ENCODE data around the gene KRTAP4-9. TPM values are rescaled to one million over a fixed set of nuclear protein-coding genes. Genes with fewer than 3 reads are reported as not detected.

The KRTAP4-9 gene
- total RNA-seq, 1 donor from 2014 or later, result not detected

DNA sequence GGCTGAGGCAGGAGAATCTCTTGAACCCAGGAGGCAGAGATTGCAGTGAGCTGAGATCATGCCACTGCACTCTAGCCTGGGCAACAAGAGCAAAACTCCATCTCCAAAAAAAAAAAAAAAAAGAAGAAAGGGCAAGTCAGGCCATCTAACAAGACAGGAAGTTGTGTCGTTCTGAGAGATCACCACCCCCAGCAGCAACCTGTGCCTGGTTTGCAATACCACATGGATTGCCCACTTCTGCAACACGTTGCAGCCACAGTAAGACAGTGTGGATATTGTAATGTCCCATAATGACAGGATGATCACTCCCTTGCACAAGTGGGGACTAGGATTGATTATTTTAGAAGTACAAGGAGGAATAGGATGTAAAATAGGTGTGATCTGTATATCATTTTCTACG lies 36.2 kb upstream of the KRTAP4-9 start:
- H3K36me3 Mint-ChIP-seq, result no peaks in the 10 kb centered on the region
- no peaks in the 10 kb centered on the region for H3K27me3 Mint-ChIP-seq (ENCODE audit: insufficient read depth, low read depth)
- H3K9me3 Mint-ChIP-seq, result no peaks in the 10 kb centered on the region

DNA sequence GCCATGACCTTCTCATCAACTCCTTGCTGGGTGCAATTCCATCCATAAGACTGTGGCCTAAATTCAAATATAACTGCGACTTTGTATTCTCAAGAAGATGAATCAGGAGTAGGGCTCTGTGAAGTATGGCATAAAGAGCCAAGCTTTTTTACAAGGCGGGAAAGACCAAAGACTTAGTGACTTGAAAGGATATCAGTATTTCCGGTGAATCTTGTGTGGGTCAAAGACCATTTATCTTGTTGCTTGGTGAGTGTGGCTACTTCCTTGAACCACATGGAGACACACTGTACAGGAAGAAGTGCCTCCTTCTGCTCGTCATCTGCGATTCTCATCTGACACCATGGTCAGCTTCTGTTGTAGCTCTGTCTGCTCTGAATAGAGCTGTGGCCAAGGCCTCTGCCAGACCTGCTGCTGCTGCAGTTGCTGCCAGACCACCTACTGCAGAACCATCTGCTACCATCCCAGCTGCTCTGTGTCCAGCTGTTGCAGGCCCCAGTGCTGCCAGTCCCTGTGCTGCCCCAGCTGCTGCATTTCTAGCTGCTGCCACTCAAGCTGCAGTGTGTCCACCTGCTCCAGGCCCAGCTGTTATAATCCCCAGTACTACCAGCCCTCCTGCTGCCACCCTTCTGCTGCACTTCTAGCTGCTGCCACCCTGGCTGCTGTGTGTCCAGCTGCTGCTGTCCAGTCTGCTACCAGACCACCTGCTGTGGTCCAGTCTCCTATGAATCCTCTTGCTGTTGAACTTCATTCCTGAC lies 33.4 kb upstream of the KRTAP4-9 start:
- H4K20me1 ChIP-seq (ENCODE audit: low read depth), result no peaks in the 10 kb centered on the region
- TF ChIP-seq EZH2phosphoT487 (IDR thresholded peaks at IDR 0.05), result no peak
- TF ChIP-seq, protein P1, sequence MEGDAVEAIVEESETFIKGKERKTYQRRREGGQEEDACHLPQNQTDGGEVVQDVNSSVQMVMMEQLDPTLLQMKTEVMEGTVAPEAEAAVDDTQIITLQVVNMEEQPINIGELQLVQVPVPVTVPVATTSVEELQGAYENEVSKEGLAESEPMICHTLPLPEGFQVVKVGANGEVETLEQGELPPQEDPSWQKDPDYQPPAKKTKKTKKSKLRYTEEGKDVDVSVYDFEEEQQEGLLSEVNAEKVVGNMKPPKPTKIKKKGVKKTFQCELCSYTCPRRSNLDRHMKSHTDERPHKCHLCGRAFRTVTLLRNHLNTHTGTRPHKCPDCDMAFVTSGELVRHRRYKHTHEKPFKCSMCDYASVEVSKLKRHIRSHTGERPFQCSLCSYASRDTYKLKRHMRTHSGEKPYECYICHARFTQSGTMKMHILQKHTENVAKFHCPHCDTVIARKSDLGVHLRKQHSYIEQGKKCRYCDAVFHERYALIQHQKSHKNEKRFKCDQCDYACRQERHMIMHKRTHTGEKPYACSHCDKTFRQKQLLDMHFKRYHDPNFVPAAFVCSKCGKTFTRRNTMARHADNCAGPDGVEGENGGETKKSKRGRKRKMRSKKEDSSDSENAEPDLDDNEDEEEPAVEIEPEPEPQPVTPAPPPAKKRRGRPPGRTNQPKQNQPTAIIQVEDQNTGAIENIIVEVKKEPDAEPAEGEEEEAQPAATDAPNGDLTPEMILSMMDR (IDR thresholded peaks at IDR 0.05), result no peak
- no peak for TF ChIP-seq EZH2 (IDR thresholded peaks at IDR 0.05)
- H3K4me1 ChIP-seq, result no peaks in the 10 kb centered on the region
- H3K36me3 ChIP-seq, result no peaks in the 10 kb centered on the region
- no peaks in the 10 kb centered on the region for H3K27me3 ChIP-seq
- H3K79me2 ChIP-seq (ENCODE audit: low read depth), result no peaks in the 10 kb centered on the region
- no peaks in the 10 kb centered on the region for H3K9me3 Mint-ChIP-seq
- no peaks in the 10 kb centered on the region for H3K9me3 ChIP-seq (ENCODE audit: low read depth)
- H2AFZ ChIP-seq (replicated peaks), result no peak overlapping the region
- no peak overlapping the region for H3K9ac ChIP-seq
- no peak overlapping the region for H3K27ac ChIP-seq
- no peak overlapping the region for H3K4me3 ChIP-seq
- DNase-seq (ENCODE audit: low spot score), result no peak
- no peaks in the 10 kb centered on the region for H3F3A ChIP-seq (ENCODE audit: low read depth)
- H3K36me3 Mint-ChIP-seq, result no peaks in the 10 kb centered on the region
- no peak overlapping the region for H3K4me3 Mint-ChIP-seq
- no peak overlapping the region for H3K4me2 ChIP-seq
- H3K27me3 Mint-ChIP-seq (ENCODE audit: insufficient read depth, low read depth), result no peaks in the 10 kb centered on the region
- H3K4me1 Mint-ChIP-seq, result no peaks in the 10 kb centered on the region
- no peak overlapping the region for H3K27ac Mint-ChIP-seq

More for the DNA sequence above, 36.2 kb upstream of the KRTAP4-9 start:
- no peak overlapping the region for H3K4me3 ChIP-seq
- no peak overlapping the region for H2AFZ ChIP-seq (replicated peaks)
- no peak overlapping the region for H3K27ac Mint-ChIP-seq
- H3K9ac ChIP-seq, result no peak overlapping the region
- H3K27me3 ChIP-seq, result no peaks in the 10 kb centered on the region
- no peak for DNase-seq (ENCODE audit: low spot score)
- no peak overlapping the region for H3K27ac ChIP-seq
- no peak overlapping the region for H3K4me2 ChIP-seq
- no peaks in the 10 kb centered on the region for H3K4me1 ChIP-seq
- no peak for TF ChIP-seq EZH2phosphoT487 (IDR thresholded peaks at IDR 0.05)
- TF ChIP-seq EZH2 (IDR thresholded peaks at IDR 0.05), result no peak
- TF ChIP-seq, protein P1 (IDR thresholded peaks at IDR 0.05), result no peak
- no peak overlapping the region for H3K4me3 Mint-ChIP-seq
- H3K79me2 ChIP-seq (ENCODE audit: low read depth), result no peaks in the 10 kb centered on the region
- no peaks in the 10 kb centered on the region for H4K20me1 ChIP-seq (ENCODE audit: low read depth)
- H3K9me3 ChIP-seq (ENCODE audit: low read depth), result no peaks in the 10 kb centered on the region
- no peaks in the 10 kb centered on the region for H3K36me3 ChIP-seq
- H3F3A ChIP-seq (ENCODE audit: low read depth), result no peaks in the 10 kb centered on the region
- no peaks in the 10 kb centered on the region for H3K4me1 Mint-ChIP-seq

DNA sequence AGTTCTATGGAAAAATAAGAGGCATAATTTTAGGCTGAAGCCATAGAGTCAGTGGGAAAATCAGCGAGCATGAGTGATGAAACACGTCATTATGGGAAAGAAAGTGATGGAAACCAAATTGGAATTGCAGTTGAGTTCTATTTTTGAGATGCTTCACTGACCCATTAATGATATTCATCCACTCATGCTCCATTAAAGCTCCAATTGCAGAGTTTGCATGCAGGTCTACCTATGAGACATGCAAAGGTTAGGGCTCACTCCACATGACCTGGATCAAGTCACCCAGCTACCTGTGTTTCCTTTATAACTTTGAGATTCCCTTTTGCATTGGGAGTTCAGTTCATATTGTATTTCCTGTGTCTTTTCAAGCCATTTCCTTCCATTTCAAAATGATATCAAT lies 31.5 kb upstream of the KRTAP4-9 start:
- H3K27me3 Mint-ChIP-seq (ENCODE audit: insufficient read depth, low read depth), result no peaks in the 10 kb centered on the region
- TF ChIP-seq, protein P1 (IDR thresholded peaks at IDR 0.05), result no peak
- TF ChIP-seq EZH2phosphoT487 (IDR thresholded peaks at IDR 0.05) (no peak), EZH2 (IDR thresholded peaks at IDR 0.05) (no peak)
- H3K79me2 ChIP-seq (ENCODE audit: low read depth), result no peaks in the 10 kb centered on the region
- no peaks in the 10 kb centered on the region for H3K9me3 ChIP-seq (ENCODE audit: low read depth)
- H3K27ac Mint-ChIP-seq, result no peak overlapping the region
- H4K20me1 ChIP-seq (ENCODE audit: low read depth), result no peaks in the 10 kb centered on the region
- H3K4me3 ChIP-seq, result no peak overlapping the region
- H3K27me3 ChIP-seq, result no peaks in the 10 kb centered on the region
- H3K4me1 ChIP-seq, result no peaks in the 10 kb centered on the region
- H3K9me3 Mint-ChIP-seq, result no peaks in the 10 kb centered on the region
- H3F3A ChIP-seq (ENCODE audit: low read depth), result no peaks in the 10 kb centered on the region
- DNase-seq (ENCODE audit: low spot score), result no peak
- no peak overlapping the region for H3K9ac ChIP-seq
- H2AFZ ChIP-seq (replicated peaks), result no peak overlapping the region
- no peaks in the 10 kb centered on the region for H3K36me3 ChIP-seq
- H3K36me3 Mint-ChIP-seq, result no peaks in the 10 kb centered on the region
- no peak overlapping the region for H3K4me3 Mint-ChIP-seq
- no peak overlapping the region for H3K27ac ChIP-seq
- no peak overlapping the region for H3K4me2 ChIP-seq
- H3K4me1 Mint-ChIP-seq, result no peaks in the 10 kb centered on the region
